K562 (cell line): ENCODE results near the gene ST6GALNAC2. TPM values are rescaled to one million over a fixed set of nuclear protein-coding genes. Genes with fewer than 3 reads are reported as not detected.
"Not testable (repeated sequence)": the region's sequence is repeated elsewhere in the genome, so short reads cannot be mapped to it uniquely, and the experiment has no call there.

ENCODE experiments used
- ATAC-seq: fragments of 200-7000 bp; cut with Tn5 transposase; 3 replicates; pipeline ENCODE4 v1.9.1; 2020; ENCODE audit warnings: moderate library complexity
- BruUV-seq: library from RNA; stranded (reverse); fragments of 400-500 nt; replicated peaks from 2 replicates; lab custom pipeline; 2021; lab: Mats Ljungman, UMichigan
- CTCF ChIA-PET: fragments of 300-600 bp; formaldehyde crosslinking; extraction: SDS; loops from one replicate; lab custom pipeline; 2021; ENCODE audit warnings: low intra/inter-chr PET ratio; lab: Yijun Ruan, JAX
- POLR2A ChIA-PET: fragments of 300-600, 350-650 bp; sonication (Branson Sonifier 250); formaldehyde crosslinking; extraction: SDS; loops from one replicate; lab custom pipeline; 2021; ENCODE audit warnings: antibody characterized with exemption, inconsistent platforms; lab: Yijun Ruan, JAX
- DNase-seq, 4 experiments: peaks; one replicate each; pipeline versions ENCODE4 v3.0.0 to v3.0.0-alpha.2; 2011 to 2018; ENCODE audit warnings: low spot score in 3 of 4, mixed read lengths in 3 of 4; ENCODE audit errors: extremely low read depth in 1 of 4
- FAIRE-seq: peaks from 2 replicates; lab custom pipeline; 2011; peaks lifted over from hg19 to GRCh38; lab: Jason Lieb, UNC
- H2AFZ ChIP-seq: 2 replicates; pipeline ENCODE4 v1.6.0; 2011; ENCODE audit warnings: low read depth, low read length, control low read depth, inconsistent platforms
- H3K27ac ChIP-seq: fragments of 200-600 bp; 3 replicates; pipeline ENCODE4 v1.8.0; 2011; ENCODE audit warnings: low read depth, mild to moderate bottlenecking, control low read depth, inconsistent platforms, low read length, moderate library complexity, mixed read lengths; ENCODE audit errors: extremely low read depth
- H3K27me3 ChIP-seq, 2 experiments: fragments of 300-600 bp in 1 of 2; 2 replicates in 1 of 2; 3 replicates in 1 of 2; pipeline versions ENCODE4 v1.6.0 to v1.8.0; 2011; ENCODE audit warnings: inconsistent platforms in 2 of 2, low read length in 2 of 2, mild to moderate bottlenecking in 1 of 2, mixed read lengths in 1 of 2, moderate library complexity in 1 of 2; ENCODE audit not compliant: control insufficient read depth in 2 of 2, insufficient read depth in 2 of 2
- H3K36me3 ChIP-seq: fragments of 300-600 bp; 3 replicates; pipeline ENCODE4 v1.8.0; 2011; ENCODE audit warnings: mild to moderate bottlenecking, low read length, inconsistent platforms; ENCODE audit not compliant: control insufficient read depth, insufficient read depth
- H3K4me1 ChIP-seq, 2 experiments: fragments of 200-600 bp in 1 of 2; replicated peaks in 1 of 2; 2 replicates in 1 of 2; 3 replicates in 1 of 2; pipeline versions ENCODE4 v1.5.1 to v1.8.0; 2011; ENCODE audit warnings: inconsistent platforms in 2 of 2, low read length in 2 of 2, mild to moderate bottlenecking in 1 of 2, mixed read lengths in 1 of 2, moderate library complexity in 1 of 2; ENCODE audit not compliant: control insufficient read depth in 2 of 2, insufficient read depth in 2 of 2
- H3K4me2 ChIP-seq: 2 replicates; pipeline ENCODE4 v1.6.1; 2011; ENCODE audit warnings: low read length, control low read depth, inconsistent platforms, mixed read lengths; ENCODE audit not compliant: insufficient read depth
- H3K4me3 ChIP-seq: fragments of 200-600 bp; sonication (generic), shearing (Covaris generic); 2 replicates; pipeline ENCODE4 v1.5.1; 2016; ENCODE audit warnings: control low read depth, inconsistent platforms
- H3K79me2 ChIP-seq: fragments of 200-600 bp; 3 replicates; pipeline ENCODE4 v1.8.0; 2011; ENCODE audit warnings: low read length, inconsistent platforms; ENCODE audit not compliant: control insufficient read depth, insufficient read depth
- H3K9ac ChIP-seq, 2 experiments: 2 replicates each; pipeline versions ENCODE4 v1.6.0 to v1.6.1; 2011; ENCODE audit warnings: low read depth in 2 of 2, low read length in 2 of 2, control low read depth in 1 of 2, inconsistent platforms in 1 of 2, mild to moderate bottlenecking in 1 of 2, mixed read lengths in 1 of 2; ENCODE audit not compliant: insufficient read depth in 1 of 2
- H3K9me1 ChIP-seq: one replicate; pipeline ENCODE4 v1.6.0; 2011; ENCODE audit warnings: inconsistent platforms, mild to moderate bottlenecking, low read length, moderate library complexity; ENCODE audit not compliant: control insufficient read depth, insufficient read depth
- H3K9me3 ChIP-seq: replicated peaks from 2 replicates; pipeline ENCODE4 v1.5.1; 2011; ENCODE audit warnings: low read depth, low read length, inconsistent platforms; ENCODE audit not compliant: control insufficient read depth, insufficient read depth
- H4K20me1 ChIP-seq: replicated peaks from 2 replicates; pipeline ENCODE4 v1.6.1; 2011; ENCODE audit warnings: low read length, inconsistent platforms, mixed read lengths; ENCODE audit not compliant: control insufficient read depth, insufficient read depth
- CEBPB ChIP-seq: fragments of 450-650 bp; IDR thresholded peaks from 2 replicates; pipeline ENCODE4 v1.6.1; 2016; ENCODE audit warnings: missing genetic modification characterization, missing compliant biosample characterization
- GATA2 ChIP-seq: sonication (generic); formaldehyde crosslinking; IDR thresholded peaks from 2 replicates; pipeline ENCODE4 v1.4.0; 2020; ENCODE audit warnings: mild to moderate bottlenecking, missing genetic modification reagents
- JUN ChIP-seq, 2 experiments: sonication (generic) in 1 of 2; formaldehyde crosslinking in 1 of 2; IDR thresholded peaks; 2 replicates each; pipeline versions ENCODE4 v1.6.1 to v1.8.0; 2012 to 2022; ENCODE audit warnings: borderline replicate concordance in 2 of 2, mild to moderate bottlenecking in 2 of 2, improper control_type of control experiment in 1 of 2, low read depth in 1 of 2, low read length in 1 of 2, missing genetic modification reagents in 1 of 2
- KLF6 ChIP-seq: fragments of 250-450 bp; sonication (Bioruptor Pico); IDR thresholded peaks from 2 replicates; pipeline ENCODE4 v1.4.0; 2020; ENCODE audit warnings: mild to moderate bottlenecking, moderate library complexity, borderline replicate concordance
- NCOA2 ChIP-seq, 2 experiments: fragments of 450-650 bp; IDR thresholded peaks; 2 replicates each; pipeline ENCODE4 v1.6.1; 2018; ENCODE audit warnings: mild to moderate bottlenecking in 2 of 2, moderate library complexity in 1 of 2; ENCODE audit not compliant: partially characterized antibody in 2 of 2
- PTTG1 ChIP-seq: fragments of 450-650 bp; IDR thresholded peaks from 2 replicates; pipeline ENCODE4 v1.6.1; 2016; ENCODE audit warnings: low read depth, mild to moderate bottlenecking, missing genetic modification characterization, missing compliant biosample characterization
- SMARCE1 ChIP-seq: fragments of 450-650 bp; IDR thresholded peaks from 2 replicates; pipeline ENCODE4 v1.7.1; 2016; ENCODE audit warnings: mild to moderate bottlenecking
- TEAD1 ChIP-seq, 2 experiments: fragments of 450-650 bp in 1 of 2; sonication (generic) in 1 of 2; formaldehyde crosslinking; IDR thresholded peaks; 2 replicates each; pipeline versions ENCODE4 v1.4.0 to v1.8.0; 2020 to 2022; ENCODE audit warnings: mild to moderate bottlenecking in 2 of 2, missing genetic modification reagents in 1 of 2
- WGBS: fragments of 100-300 bp; shearing (Covaris generic); methylation state at CpG from one replicate; pipeline ENCODE4 v1.1.6; 2016; ENCODE audit warnings: low coverage, mixed read lengths; ENCODE audit not compliant: insufficient coverage; ENCODE audit errors: missing lambda C conversion rate; 5-methylcytosine and 5-hydroxymethylcytosine counted together
- in situ Hi-C: fragments of 300-500 bp; cut with MboI; formaldehyde crosslinking; loops from 4 replicates; pipeline ENCODE4 v1.15.0; 2018; ENCODE audit warnings: inconsistent platforms, mixed read lengths
- intact Hi-C: fragments of 100-400 bp; cut with micrococcal nuclease; formaldehyde crosslinking; loops from 2 replicates; pipeline ENCODE4 v1.14.2; 2022
- polyA plus RNA-seq, 8 experiments: library from polyadenylated mRNA; depleted of rRNA in 4 of 8; stranded (reverse) in 5 of 8; unstranded in 3 of 8; fragments of >200 nt; fragmentation: Nextera tagmentation in 2 of 8; fragmentation: Illumina TruSeq in 1 of 8; extraction: Ambion mirVana in 2 of 8; extraction: Trizol in 1 of 8; gene quantifications; 2 replicates each; pipeline versions ENCODE4 v1.2.1 to v1.2.3, GENCODE V29; 2011 to 2014; ENCODE audit warnings: inconsistent platforms in 1 of 8, missing spikeins in 1 of 8
- total RNA-seq, 7 experiments: library from RNA; depleted of rRNA in 6 of 7; stranded (reverse); fragments of >200 nt in 6 of 7; fragmentation: Illumina TruSeq in 2 of 7; extraction: Trizol in 2 of 7; gene quantifications; 2 replicates each; pipeline versions ENCODE4 v1.2.1 to v1.2.3, GENCODE V29; 2011 to 2021; ENCODE audit warnings: low replicate concordance in 1 of 7

Gene ST6GALNAC2
- total and polyA plus RNA-seq, 9 of the 15 experiments (the other 6 are each of a cell fraction or from before 2014, with no cell fraction given) = 0.18 TPM; not detected in 8

DNA sequence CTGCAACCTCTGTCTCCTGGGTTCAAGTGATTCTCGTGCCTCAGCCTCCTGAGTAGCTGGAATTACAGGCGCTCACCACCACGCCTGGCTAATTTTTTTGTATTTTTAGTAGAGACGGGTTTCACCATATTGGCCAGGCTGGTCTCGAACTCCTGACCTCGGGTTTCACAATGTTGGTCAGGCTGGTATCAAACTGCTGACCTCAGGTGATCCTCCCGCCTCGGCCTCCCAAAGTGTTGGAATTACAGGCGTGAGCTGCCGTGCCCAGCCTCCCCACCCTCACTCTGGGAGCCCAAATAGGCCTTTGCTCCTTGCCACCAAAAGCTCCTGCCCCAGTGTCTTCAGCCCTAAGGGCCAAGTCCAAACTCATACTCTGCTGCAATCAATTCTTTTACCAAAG lies 64.0 kb downstream of the ST6GALNAC2 start:
- not testable (repeated sequence) for H3K9me1 ChIP-seq, FAIRE-seq, H3K4me2 ChIP-seq, H3K36me3 ChIP-seq, BruUV-seq, ATAC-seq, H3K27ac ChIP-seq, H3K79me2 ChIP-seq, H3K9ac ChIP-seq, H3K9me3 ChIP-seq, H2AFZ ChIP-seq, H4K20me1 ChIP-seq, H3K27me3 ChIP-seq, H3K4me3 ChIP-seq, DNase-seq
- POLR2A ChIA-PET = interaction anchor here (1.0 to 1.4 kb wide), 3 partner anchors 8 to 195 kb away, joined by 5 to 7 read pairs (median 5); no protein-coding TSS in a partner anchor
- CTCF ChIA-PET = interaction anchor here (2.4 kb wide), 2 partner anchors 26 to 159 kb away, joined by 16 to 24 read pairs; no protein-coding TSS in a partner anchor
- intact Hi-C loops = loop anchor here (2.0 kb wide), 1 partner anchor 159 kb away; no protein-coding TSS in a partner anchor
- WGBS = 56% methylated on average over 10 of the region's 10 CpGs
- in situ Hi-C loops = loop anchor here (5.0 kb wide), 2 partner anchors 101 to 161 kb away; no protein-coding TSS in a partner anchor
- 0 out of 2 replicates have a peak, but pooled peaks have one; percentile 9 for TF ChIP-seq CEBPB
- H3K4me1 ChIP-seq = peaks cover 2 to 18% of the 10 kb centered on the region in 2 experiments; a peak in 4 of 5 replicates

GRCh38 chr17:76521262-76521661 lies 64.4 kb downstream of the ST6GALNAC2 start:
- intact Hi-C loops (no loop called here), in situ Hi-C loops (loop anchor here (5.0 kb wide), 2 partner anchors 101 to 161 kb away; no protein-coding TSS in a partner anchor)
- Histone ChIP-seq H3K36me3 (no peaks in the 10 kb centered on the region), H3K4me1 (peaks cover 2 to 18% of the 10 kb centered on the region in 2 experiments; a peak in 4 of 5 replicates), H3K4me2 (no peak overlapping the region), H3K27ac (no peak overlapping the region), H3K9me3 (no peaks in the 10 kb centered on the region), H3K9ac (no peak overlapping the region), H2AFZ (no peak overlapping the region), H3K4me3 (no peak overlapping the region), H3K79me2 (no peaks in the 10 kb centered on the region), H3K9me1 (no peaks in the 10 kb centered on the region), H4K20me1 (no peaks in the 10 kb centered on the region), H3K27me3 (no peaks in the 10 kb centered on the region)
- no TSS peak for BruUV-seq
- ATAC-seq (no peak), DNase-seq (no peak), FAIRE-seq (no peak)
- POLR2A ChIA-PET = interaction anchor here (1.0 to 1.4 kb wide), 6 partner anchors 9 to 195 kb away, joined by 3 to 7 read pairs (median 4); no protein-coding TSS in a partner anchor
- CTCF ChIA-PET = interaction anchor here (0.7 kb wide), 1 partner anchor 103 kb away, joined by 3 read pairs; no protein-coding TSS in a partner anchor
- WGBS = 64% methylated on average over 7 of the region's 7 CpGs
- TF ChIP-seq SMARCE1 (no peak), NCOA2 (IDR thresholded peaks at IDR 0.05; ENCODE audit: partially characterized antibody in 2 of 2) (no peak), TEAD1 (CRISPR knock-in tag; IDR thresholded peaks at IDR 0.05) (no peak), JUN (IDR thresholded peaks at IDR 0.05; ENCODE audit: borderline replicate concordance, low read depth, low read length) (no peak), JUN (CRISPR knock-in tag; IDR thresholded peaks at IDR 0.05; ENCODE audit: borderline replicate concordance) (no peak), PTTG1 (tag) (no peak), KLF6 (CRISPR knock-in tag) (no peak), GATA2 (CRISPR knock-in tag) (no peak)
- TF ChIP-seq, all 486 proteins: peak for 0
